K562 (cell line): ENCODE measurements around the gene PHLDB3.

Experiments used
- CCNT2 ChIP-seq: IDR thresholded peaks from 2 replicates; pipeline ENCODE4 v1.6.1; 2011; ENCODE audit warnings: borderline replicate concordance, low read depth, mild to moderate bottlenecking, moderate library complexity, mixed read lengths, low read length; ENCODE audit not compliant: insufficient read length; ENCODE audit errors: extremely low read depth
- CEBPB ChIP-seq: fragments of 450-650 bp; IDR thresholded peaks from 2 replicates; pipeline ENCODE4 v1.6.1; 2016; ENCODE audit warnings: missing genetic modification characterization, missing compliant biosample characterization
- CTCF ChIP-seq, 3 experiments: IDR thresholded peaks in 2 of 3; conservative IDR thresholded peaks in 1 of 3; 2 replicates each; pipeline ENCODE4 v1.5.1; 2011 to 2012; ENCODE audit warnings: low read length in 3 of 3, mild to moderate bottlenecking in 3 of 3, control low read depth in 2 of 3, improper control_type of control experiment in 1 of 3, inconsistent platforms in 1 of 3, low read depth in 1 of 3, mixed read lengths in 1 of 3, moderate library complexity in 1 of 3; ENCODE audit not compliant: insufficient read depth in 2 of 3
- CUX1 ChIP-seq: fragments of 200-800 bp; sonication (Bioruptor generic); IDR thresholded peaks from 2 replicates; pipeline ENCODE4 v1.6.1; 2016; ENCODE audit warnings: missing genetic modification characterization, missing compliant biosample characterization
- HMG20B ChIP-seq: fragments of 250-450 bp; sonication (Bioruptor Pico); IDR thresholded peaks from 2 replicates; pipeline ENCODE4 v1.5.0; 2021; ENCODE audit warnings: mild to moderate bottlenecking
- HNRNPL ChIP-seq: fragments of 200-400 bp; formaldehyde crosslinking; IDR thresholded peaks from 2 replicates; pipeline ENCODE4 v1.6.1; 2017; ENCODE audit warnings: low read depth, mild to moderate bottlenecking, low read length
- JUNB ChIP-seq: fragments of 450-650 bp; formaldehyde crosslinking; conservative IDR thresholded peaks from 2 replicates; pipeline ENCODE4 v1.4.0; 2020; ENCODE audit warnings: mild to moderate bottlenecking
- POLR2AphosphoS5 ChIP-seq: IDR thresholded peaks from 2 replicates; pipeline ENCODE4 v1.6.1; 2011; ENCODE audit warnings: mild to moderate bottlenecking, low read depth, low read length, moderate library complexity; ENCODE audit not compliant: control insufficient read depth, insufficient read depth
- ZNF445 ChIP-seq: fragments of 250-450 bp; sonication (Bioruptor Pico); IDR thresholded peaks from 2 replicates; pipeline ENCODE4 v1.4.0; 2020; ENCODE audit warnings: low read depth, mild to moderate bottlenecking, moderate library complexity

- TF ChIP-seq CEBPB (tag): peak; percentile 91
- no peak for TF ChIP-seq POLR2AphosphoS5
- no peak for TF ChIP-seq JUNB
- no peak for TF ChIP-seq HMG20B (CRISPR knock-in tag)
- TF ChIP-seq CTCF (IDR thresholded peaks at IDR 0.05 in 2 of 3, conservative IDR thresholded peaks at IDR 0.05 in 1 of 3; ENCODE audit: insufficient read depth in 2 of 3, low read depth in 1 of 3, low read length in 3 of 3): no peak
- no peak for TF ChIP-seq CUX1 (CRISPR knock-in tag)
- TF ChIP-seq CCNT2: no peak
- no peak for TF ChIP-seq ZNF445
- TF ChIP-seq HNRNPL: no peak
Measured at GRCh38 chr19:43467730-43468129, 36.8 kb downstream of the PHLDB3 start.
